Measurements from ENCODE around the gene DUOXA1. TPM values are rescaled to one million over a fixed set of nuclear protein-coding genes. Genes with fewer than 3 reads are reported as not detected.

Gene DUOXA1
- total and polyA plus RNA-seq, 7 donors: 0.04 to 0.56 (median 0.25) TPM; not detected in 3

DNA sequence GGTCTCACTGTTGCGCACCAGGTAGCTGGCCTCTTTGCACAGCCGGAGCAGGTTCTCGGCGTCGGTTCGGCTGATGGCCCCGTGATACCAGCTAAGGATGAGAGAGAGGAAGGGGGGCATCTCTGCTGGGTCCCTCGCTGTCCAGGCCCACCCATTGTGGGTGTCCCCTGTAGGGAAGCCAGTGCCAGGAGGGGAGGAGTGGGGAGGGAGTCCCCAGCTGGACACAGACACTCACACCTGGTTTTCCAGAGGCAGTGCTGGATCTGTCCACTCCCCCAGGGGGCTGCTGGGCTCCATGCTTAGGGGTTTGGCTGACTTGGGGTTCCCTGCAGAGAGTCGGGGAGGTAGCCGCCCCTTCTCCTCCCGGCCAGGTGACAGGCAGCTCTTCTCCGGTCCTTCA, 42.2 kb upstream of the DUOXA1 start:
- Histone ChIP-seq H3K9me3 (no peaks in the 10 kb centered on the region), H3K27ac (no peak overlapping the region), H3K4me3 (no peak overlapping the region), H3K27me3 (ENCODE audit: insufficient read depth in 3 of 3, low read length in 2 of 3) (no peaks in the 10 kb centered on the region), H3K4me1 (no peaks in the 10 kb centered on the region), H3K36me3 (ENCODE audit: insufficient read depth in 1 of 2, low read depth in 1 of 2) (no peaks in the 10 kb centered on the region)
- ATAC-seq (no peak), DNase-seq (no peak)
- intact Hi-C loops (cut with DNase I): no loop called here
- WGBS, 3 donors: 93 to 96% (median 95%) methylated on average over 12 of the region's 12 CpGs
- TF ChIP-seq CTCF (IDR thresholded peaks at IDR 0.05): no peak

DNA sequence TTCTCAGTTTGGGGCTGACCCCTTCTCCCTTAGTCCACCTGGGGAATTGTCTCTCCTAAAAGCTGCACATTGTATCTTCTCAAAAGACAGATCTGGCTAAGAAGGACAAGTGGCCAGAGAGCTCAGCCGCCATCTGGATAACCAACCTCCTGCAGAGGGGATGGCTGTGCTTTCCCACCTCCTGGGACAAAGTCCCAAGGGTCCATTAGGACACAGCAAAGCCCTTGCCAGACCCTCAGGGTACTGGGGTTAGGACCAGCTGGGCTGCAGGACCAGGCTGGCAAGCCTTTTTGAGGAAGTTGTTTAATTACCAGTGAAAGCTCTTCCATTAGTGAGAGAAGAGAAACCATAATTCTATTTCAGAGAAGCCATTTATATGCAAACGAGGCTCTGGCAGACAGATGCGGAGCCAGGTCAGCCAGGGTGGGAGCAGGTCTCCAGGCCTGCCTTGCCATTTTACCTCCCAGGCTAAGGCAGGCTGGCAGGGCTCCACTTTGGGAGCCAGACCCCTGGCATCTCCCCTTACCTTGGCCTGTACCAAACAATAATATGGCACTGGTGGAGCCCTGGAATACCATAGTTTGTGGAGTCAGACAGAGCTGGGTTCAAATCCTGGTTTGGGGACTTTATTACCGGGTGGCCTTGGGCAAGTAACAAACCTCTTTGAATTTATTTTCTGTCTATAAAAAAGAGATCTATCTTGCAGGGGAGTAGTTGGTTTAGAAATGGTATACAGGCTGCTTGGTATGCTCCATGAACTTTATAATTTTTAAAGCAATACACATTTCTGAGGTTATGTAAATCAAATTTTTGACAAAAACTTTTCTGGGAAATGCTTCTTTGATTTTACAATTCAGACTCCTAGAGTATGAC, 40.2 kb upstream of the DUOXA1 start:
- intact Hi-C loops (cut with DNase I): loop anchor here (5.0 to 10.0 kb wide), 2 partner anchors 287 to 425 kb away; no protein-coding TSS in a partner anchor

DNA sequence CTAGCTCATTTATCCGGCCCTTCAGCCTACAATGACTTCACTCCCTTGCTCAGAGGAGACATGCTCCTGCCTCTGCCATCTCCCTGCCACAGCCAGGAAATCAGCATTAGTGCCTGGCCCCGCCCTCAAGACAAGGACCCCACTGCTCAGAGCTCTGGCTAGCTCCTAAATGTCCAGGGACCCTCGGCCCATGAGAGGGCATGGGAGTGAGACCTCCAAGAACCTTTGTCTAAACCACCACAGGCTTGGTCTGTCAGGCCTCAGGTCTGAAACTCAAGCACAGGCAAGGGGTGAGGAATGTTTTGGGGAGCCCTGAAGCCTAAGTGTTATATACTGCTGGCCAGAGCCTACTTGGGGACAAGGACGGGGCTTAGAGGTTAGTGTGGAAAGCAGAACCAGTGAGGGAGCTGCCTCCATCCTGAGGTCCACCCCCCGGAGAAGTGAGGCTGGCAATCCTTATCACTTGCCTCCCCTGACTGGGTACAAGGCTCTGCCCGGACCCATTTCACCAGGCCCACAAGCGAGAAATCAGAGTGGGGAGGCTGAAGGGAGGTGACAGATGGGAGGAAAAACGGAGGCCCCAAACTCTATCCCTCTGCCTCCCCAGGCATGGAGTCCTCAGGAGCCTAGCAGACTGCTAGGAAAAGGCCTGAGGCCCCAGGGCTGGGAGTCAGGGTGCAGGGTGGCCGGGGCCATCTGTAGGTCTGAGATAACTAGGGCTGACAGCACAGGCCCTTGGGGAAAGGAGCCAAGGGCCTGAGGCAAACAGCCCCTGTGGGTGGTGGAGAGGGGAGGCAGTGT, 39.3 kb upstream of the DUOXA1 start:
- TF ChIP-seq CTCF (IDR thresholded peaks at IDR 0.05): no peak
- WGBS, 3 donors: 80 to 86% (median 82%) methylated on average over 9 of the region's 9 CpGs
- Histone ChIP-seq H3K4me3 (no peak overlapping the region), H3K36me3 (ENCODE audit: insufficient read depth in 1 of 2, low read depth in 1 of 2) (no peaks in the 10 kb centered on the region), H3K27ac (peak overlapping the region; percentile 41), H3K27me3 (ENCODE audit: insufficient read depth in 3 of 3, low read length in 2 of 3) (no peaks in the 10 kb centered on the region), H3K4me1 (no peaks in the 10 kb centered on the region), H3K9me3 (no peaks in the 10 kb centered on the region)
- ATAC-seq (no peak), DNase-seq (no peak)
- intact Hi-C loops (cut with DNase I): loop anchor here (5.0 to 10.0 kb wide), 2 partner anchors 288 to 426 kb away; no protein-coding TSS in a partner anchor

More for the DNA sequence above, 40.2 kb upstream of the DUOXA1 start:
- Histone ChIP-seq H3K36me3 (ENCODE audit: insufficient read depth in 1 of 2, low read depth in 1 of 2) (no peaks in the 10 kb centered on the region), H3K9me3 (no peaks in the 10 kb centered on the region), H3K27ac (no peak overlapping the region), H3K4me1 (no peaks in the 10 kb centered on the region), H3K4me3 (no peak overlapping the region), H3K27me3 (ENCODE audit: insufficient read depth in 3 of 3, low read length in 2 of 3) (no peaks in the 10 kb centered on the region)
- TF ChIP-seq CTCF (IDR thresholded peaks at IDR 0.05): no peak
- DNase-seq (no peak), ATAC-seq (no peak)
- WGBS, 3 donors: 64 to 75% (median 68%) methylated on average over 4 of the region's 4 CpGs

DNA sequence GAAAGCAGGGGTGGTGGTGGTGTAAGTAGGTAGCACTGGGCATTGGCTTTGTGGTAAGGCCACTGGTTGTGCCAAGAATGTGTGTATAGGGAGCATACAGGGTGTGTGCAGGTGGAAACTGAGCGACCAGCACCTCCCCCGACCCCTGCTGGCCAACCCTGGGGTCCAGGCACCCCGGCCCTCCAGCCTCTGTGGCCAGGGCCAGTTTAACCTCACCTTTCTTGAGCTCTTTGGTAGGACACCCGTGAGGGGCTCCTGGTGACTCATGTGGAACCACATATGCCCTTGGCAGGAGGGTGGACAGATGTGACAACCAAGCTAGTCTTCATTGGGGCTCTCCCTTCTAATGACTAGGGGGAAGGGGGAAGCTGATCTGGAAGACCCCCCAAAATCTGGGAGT, 38.6 kb upstream of the DUOXA1 start:
- 90 to 93% (median 93%) methylated on average over 4 of the region's 4 CpGs for WGBS, 3 donors
- Histone ChIP-seq H3K36me3 (ENCODE audit: insufficient read depth in 1 of 2, low read depth in 1 of 2) (no peaks in the 10 kb centered on the region), H3K27ac (peak overlapping the region; percentile 95), H3K9me3 (no peaks in the 10 kb centered on the region), H3K4me3 (no peak overlapping the region), H3K27me3 (ENCODE audit: insufficient read depth in 3 of 3, low read length in 2 of 3) (no peaks in the 10 kb centered on the region), H3K4me1 (no peaks in the 10 kb centered on the region)
- ATAC-seq (no peak), DNase-seq (no peak)
- no peak for TF ChIP-seq CTCF (IDR thresholded peaks at IDR 0.05)
- intact Hi-C loops (cut with DNase I): loop anchor here (5.0 to 10.0 kb wide), 2 partner anchors 289 to 427 kb away; no protein-coding TSS in a partner anchor

All from psoas muscle (tissue), 8 donors.